CD4-positive, alpha-beta T cell (primary cell): Measurements from ENCODE around the gene VAT1L. TPM values are rescaled to one million over a fixed set of nuclear protein-coding genes. Genes with fewer than 3 reads are reported as not detected.

Experiments
- ATAC-seq: fragments of 200-7000 bp; cut with Tn5 transposase; one replicate; pipeline ENCODE4 v1.10.0; 2022; ENCODE audit warnings: mild to moderate bottlenecking; ENCODE audit not compliant: poor library complexity
- CTCF ChIA-PET: fragments of 350-600 bp; sonication (Branson Sonifier 250); formaldehyde crosslinking; loops from one replicate; lab custom pipeline; 2021; ENCODE audit warnings: antibody characterized with exemption, inconsistent platforms; lab: Charles Lee
- POLR2A ChIA-PET: fragments of 350-600 bp; sonication (Branson Sonifier 250); formaldehyde crosslinking; loops from one replicate; lab custom pipeline; 2021; ENCODE audit warnings: antibody characterized with exemption, inconsistent platforms; lab: Charles Lee
- DNase-seq, 14 experiments: peaks; one replicate each; pipeline ENCODE4 v3.0.0-alpha.2; 2013 to 2020; ENCODE audit warnings: mixed read lengths in 2 of 14
- H3K27ac ChIP-seq, 2 donors: one replicate each; pipeline versions ENCODE4 v1.5.1 to v1.7.0; 2013; ENCODE audit warnings: low read length in 2 of 2, low read depth in 1 of 2, mild to moderate bottlenecking in 1 of 2
- H3K27me3 ChIP-seq, 2 experiments: 1 replicate in 1 of 2; 2 replicates in 1 of 2; pipeline versions ENCODE4 v1.6.1 to v1.7.0; 2013; ENCODE audit warnings: low read length in 2 of 2, control low read depth in 1 of 2, mild to moderate bottlenecking in 1 of 2, moderate library complexity in 1 of 2; ENCODE audit not compliant: insufficient read depth in 2 of 2, control insufficient read depth in 1 of 2
- H3K36me3 ChIP-seq: one replicate; pipeline ENCODE4 v1.6.1; 2013; ENCODE audit warnings: low read length, control low read depth; ENCODE audit not compliant: insufficient read depth
- H3K4me1 ChIP-seq: one replicate; pipeline ENCODE4 v1.6.1; 2013; ENCODE audit warnings: low read length, control low read depth; ENCODE audit not compliant: insufficient read depth
- H3K4me3 ChIP-seq: one replicate; pipeline ENCODE4 v1.5.1; 2013; ENCODE audit warnings: mild to moderate bottlenecking, low read length, moderate library complexity
- H3K9me3 ChIP-seq, 2 experiments: 1 replicate in 1 of 2; 2 replicates in 1 of 2; pipeline versions ENCODE4 v1.6.1 to v1.7.0; 2013; ENCODE audit warnings: low read length in 2 of 2, mild to moderate bottlenecking in 2 of 2, control low read depth in 1 of 2, moderate library complexity in 1 of 2; ENCODE audit not compliant: control insufficient read depth in 1 of 2, insufficient read depth in 1 of 2
- H3K27ac Mint-ChIP-seq: one replicate; pipeline ENCODE4 v1.8.0; 2020; ENCODE audit warnings: mixed read lengths
- H3K27me3 Mint-ChIP-seq: one replicate; pipeline ENCODE4 v1.8.0; 2021; ENCODE audit warnings: mixed read lengths
- H3K36me3 Mint-ChIP-seq: one replicate; pipeline ENCODE4 v1.8.0; 2021; ENCODE audit warnings: low read depth, mixed read lengths
- H3K4me1 Mint-ChIP-seq: one replicate; pipeline ENCODE4 v1.8.0; 2021; ENCODE audit warnings: low read depth, mixed read lengths
- H3K4me3 Mint-ChIP-seq: one replicate; pipeline ENCODE4 v1.8.0; 2020; ENCODE audit warnings: mild to moderate bottlenecking, mixed read lengths
- H3K9me3 Mint-ChIP-seq: one replicate; pipeline ENCODE4 v1.8.0; 2020; ENCODE audit warnings: mixed read lengths
- intact Hi-C, 2 experiments: fragments of 100-400 bp; cut with DNase I in 1 of 2; cut with micrococcal nuclease in 1 of 2; formaldehyde crosslinking; loops; one replicate each; pipeline versions ENCODE4 v1.15.1 to v1.9.0; 2023 to 2025; cut with DNase I, micrococcal nuclease
- total RNA-seq, 174 experiments: library from RNA in 2 of 174; stranded (reverse) in 2 of 174; gene quantifications; one replicate each; pipeline ENCODE4 v1.2.3 and lab custom pipeline; 2021 to 2026
- TF ChIP-seq, protein P1 (sequence below): fragments of 200-600 bp; IDR thresholded peaks from one replicate; pipeline ENCODE4 v1.8.0; 2022; ENCODE audit warnings: antibody characterized with exemption, mild to moderate bottlenecking

VAT1L gene
- total RNA-seq, 2 experiments from 2014 or later = not detected

DNA sequence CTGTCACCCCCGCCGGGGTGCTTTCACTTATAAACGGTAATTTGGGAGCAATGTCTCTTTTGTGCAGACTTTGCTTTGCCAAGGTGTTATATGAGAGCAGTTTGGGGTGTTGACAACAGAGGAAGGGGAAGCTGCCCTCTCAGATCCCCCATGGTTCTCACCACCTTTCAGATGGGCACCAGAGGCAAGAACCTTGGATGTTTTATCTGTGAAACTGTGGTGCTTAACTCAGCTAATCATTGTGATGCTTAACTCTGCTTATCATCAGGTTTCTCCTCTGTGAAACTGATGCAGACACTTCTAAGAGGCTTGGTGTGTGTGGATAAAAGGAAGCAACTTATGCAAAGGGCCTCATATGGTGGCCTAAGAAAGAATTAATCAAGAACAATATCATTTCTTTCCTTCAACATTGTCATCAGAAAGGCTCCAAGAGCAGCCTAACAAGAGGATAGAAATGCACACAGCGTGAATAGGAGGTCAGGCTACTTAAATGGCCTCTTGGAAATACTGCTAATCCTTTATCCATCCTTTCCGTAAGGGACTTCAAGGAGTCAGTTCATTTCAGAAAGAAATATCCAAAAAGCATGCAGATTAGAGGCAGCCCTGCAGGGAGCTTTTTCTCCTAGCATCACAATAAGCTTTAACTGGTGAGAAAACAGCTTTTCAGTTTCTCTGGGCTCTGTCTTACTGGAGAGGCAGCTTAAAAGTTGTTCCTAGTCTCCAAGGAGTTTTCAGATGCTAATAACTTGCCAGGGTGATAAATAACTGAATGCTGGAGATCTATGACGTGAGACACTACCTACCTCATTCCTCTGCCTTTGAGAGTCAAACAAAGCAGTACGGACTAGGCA is 178.9 kb downstream of the VAT1L start:
- intact Hi-C loops = no loop called here

DNA sequence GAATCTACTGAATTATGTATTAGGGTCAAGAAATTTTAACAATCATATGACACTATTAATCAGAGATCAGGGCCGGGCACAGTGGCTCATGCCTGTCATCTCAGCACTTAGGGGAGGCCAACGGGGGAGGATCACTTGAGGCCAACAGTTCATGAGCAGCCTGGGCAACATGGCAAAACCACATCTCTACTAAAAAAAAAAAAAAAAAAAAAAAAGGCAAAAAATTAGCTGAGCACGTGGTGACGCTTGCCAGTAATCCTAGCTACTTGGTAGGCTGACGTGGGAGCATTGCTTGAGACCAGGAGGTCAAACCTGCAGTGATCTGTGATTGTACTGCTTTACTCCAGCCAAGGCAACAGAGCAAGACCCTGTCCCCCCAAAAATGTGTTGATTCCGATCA is 181.5 kb downstream of the VAT1L start:
- no peak overlapping the region for H3K4me3 ChIP-seq
- Mint-ChIP-seq H3K36me3 (no peaks in the 10 kb centered on the region), H3K27ac (no peak overlapping the region), H3K9me3 (no peaks in the 10 kb centered on the region), H3K4me3 (no peak overlapping the region), H3K27me3 (peaks cover 39% of the 10 kb centered on the region), H3K4me1 (no peaks in the 10 kb centered on the region)
- CTCF ChIA-PET = no interaction called here
- TF ChIP-seq, protein P1, sequence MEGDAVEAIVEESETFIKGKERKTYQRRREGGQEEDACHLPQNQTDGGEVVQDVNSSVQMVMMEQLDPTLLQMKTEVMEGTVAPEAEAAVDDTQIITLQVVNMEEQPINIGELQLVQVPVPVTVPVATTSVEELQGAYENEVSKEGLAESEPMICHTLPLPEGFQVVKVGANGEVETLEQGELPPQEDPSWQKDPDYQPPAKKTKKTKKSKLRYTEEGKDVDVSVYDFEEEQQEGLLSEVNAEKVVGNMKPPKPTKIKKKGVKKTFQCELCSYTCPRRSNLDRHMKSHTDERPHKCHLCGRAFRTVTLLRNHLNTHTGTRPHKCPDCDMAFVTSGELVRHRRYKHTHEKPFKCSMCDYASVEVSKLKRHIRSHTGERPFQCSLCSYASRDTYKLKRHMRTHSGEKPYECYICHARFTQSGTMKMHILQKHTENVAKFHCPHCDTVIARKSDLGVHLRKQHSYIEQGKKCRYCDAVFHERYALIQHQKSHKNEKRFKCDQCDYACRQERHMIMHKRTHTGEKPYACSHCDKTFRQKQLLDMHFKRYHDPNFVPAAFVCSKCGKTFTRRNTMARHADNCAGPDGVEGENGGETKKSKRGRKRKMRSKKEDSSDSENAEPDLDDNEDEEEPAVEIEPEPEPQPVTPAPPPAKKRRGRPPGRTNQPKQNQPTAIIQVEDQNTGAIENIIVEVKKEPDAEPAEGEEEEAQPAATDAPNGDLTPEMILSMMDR = no peak
- ATAC-seq = no peak
- DNase-seq = no peak
- H3K27ac ChIP-seq = no peak overlapping the region
- POLR2A ChIA-PET = no interaction called here
- H3K36me3 ChIP-seq = no peaks in the 10 kb centered on the region
- peaks cover 0 to 7% of the 10 kb centered on the region in 2 experiments for H3K27me3 ChIP-seq
- intact Hi-C loops = loop anchor here in 1 of 2 experiments (2.0 to 10.0 kb wide), 2 partner anchors 73 to 735 kb away; no protein-coding TSS in a partner anchor
- H3K9me3 ChIP-seq = no peaks in the 10 kb centered on the region
- no peaks in the 10 kb centered on the region for H3K4me1 ChIP-seq

More for the DNA sequence above, 178.9 kb downstream of the VAT1L start:
- no peaks in the 10 kb centered on the region for H3K4me1 ChIP-seq
- H3K36me3 Mint-ChIP-seq = no peaks in the 10 kb centered on the region
- peaks cover 9% of the 10 kb centered on the region in 2 experiments for H3K27me3 ChIP-seq
- no peak overlapping the region for H3K4me3 ChIP-seq
- TF ChIP-seq, protein P1 = no peak
- no peak overlapping the region for H3K4me3 Mint-ChIP-seq
- H3K27me3 Mint-ChIP-seq = peaks cover 50% of the 10 kb centered on the region
- no peak for DNase-seq
- CTCF ChIA-PET = no interaction called here
- H3K9me3 Mint-ChIP-seq = no peaks in the 10 kb centered on the region
- no peak overlapping the region for H3K27ac ChIP-seq
- H3K9me3 ChIP-seq = no peaks in the 10 kb centered on the region
- POLR2A ChIA-PET = no interaction called here
- H3K27ac Mint-ChIP-seq = no peak overlapping the region
- H3K36me3 ChIP-seq = no peaks in the 10 kb centered on the region
- no peaks in the 10 kb centered on the region for H3K4me1 Mint-ChIP-seq
- no peak for ATAC-seq

DNA sequence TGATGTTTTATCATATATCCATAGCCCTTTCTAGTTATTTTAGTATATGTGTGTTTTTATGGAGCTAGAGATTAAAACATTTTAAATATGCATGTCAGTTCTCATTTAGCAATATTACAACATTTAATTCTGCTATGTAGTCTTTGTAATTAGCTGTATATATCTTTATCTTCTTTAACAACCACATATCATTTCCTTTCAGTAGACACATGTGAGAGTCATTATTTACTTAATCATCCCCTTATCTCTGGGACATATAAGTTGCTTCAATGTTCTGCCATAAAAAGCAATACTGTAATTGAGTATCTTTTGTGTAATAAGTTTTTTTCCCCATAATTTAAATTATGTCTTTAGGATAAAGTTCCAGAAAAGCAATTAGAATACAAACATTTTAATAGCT is 182.0 kb downstream of the VAT1L start:
- no peak for ATAC-seq
- H3K9me3 Mint-ChIP-seq = no peaks in the 10 kb centered on the region
- no peak for DNase-seq
- H3K4me1 Mint-ChIP-seq = no peaks in the 10 kb centered on the region
- ChIA-PET POLR2A (no interaction called here), CTCF (no interaction called here)
- TF ChIP-seq, protein P1 = no peak
- Histone ChIP-seq H3K27me3 (peaks cover 0 to 6% of the 10 kb centered on the region in 2 experiments), H3K4me3 (no peak overlapping the region), H3K27ac (no peak overlapping the region), H3K4me1 (no peaks in the 10 kb centered on the region), H3K9me3 (no peaks in the 10 kb centered on the region), H3K36me3 (no peaks in the 10 kb centered on the region)
- H3K27me3 Mint-ChIP-seq = peaks cover 40% of the 10 kb centered on the region
- H3K36me3 Mint-ChIP-seq = no peaks in the 10 kb centered on the region
- H3K27ac Mint-ChIP-seq = no peak overlapping the region
- H3K4me3 Mint-ChIP-seq = no peak overlapping the region
- intact Hi-C loops = loop anchor here in 1 of 2 experiments (10.0 kb wide), 1 partner anchor 736 kb away; no protein-coding TSS in a partner anchor
